ENCODE data around the gene ZNF827. TPM values are rescaled to one million over a fixed set of nuclear protein-coding genes. Genes with fewer than 3 reads are reported as not detected.

The ZNF827 gene
- total and polyA plus RNA-seq, 2 of the 13 experiments (the other 11 are each of a cell fraction or from before 2014, with no cell fraction given) = 2.8 TPM

DNA sequence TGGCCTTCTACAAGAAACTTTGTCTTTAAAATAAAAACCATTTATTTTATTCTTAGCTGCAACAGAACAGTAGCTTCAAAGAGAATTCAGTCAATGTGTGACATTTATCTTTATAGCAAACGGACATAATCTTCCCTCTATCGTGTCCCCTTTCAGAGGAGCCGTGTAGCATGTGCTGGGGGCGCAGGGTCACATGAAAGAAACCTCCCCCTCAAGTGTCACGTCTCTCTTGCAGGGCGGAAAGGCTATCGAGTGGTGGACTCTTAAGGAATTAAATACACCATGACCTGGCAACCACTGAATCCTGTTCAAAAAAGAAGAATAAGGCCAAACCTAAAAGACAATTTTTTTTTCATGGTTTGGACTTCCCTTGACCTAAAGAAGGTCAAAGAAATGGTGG is 40.2 kb downstream of the ZNF827 start:
- no peak overlapping the region for H3K4me2 ChIP-seq (ENCODE audit: low read depth, low read length)
- H3K27ac ChIP-seq (ENCODE audit: extremely low read length, insufficient read depth, low read length) = no peak overlapping the region
- ATAC-seq (no peak), DNase-seq (ENCODE audit: low spot score) (no peak), FAIRE-seq (no peak)
- no peaks in the 10 kb centered on the region for H4K20me1 ChIP-seq (ENCODE audit: insufficient read depth, low read length)
- no peak overlapping the region for H2AFZ ChIP-seq (ENCODE audit: low read length)
- no peaks in the 10 kb centered on the region for H3K9me3 ChIP-seq (ENCODE audit: low read length)
- ChIA-PET CTCF (ENCODE audit: low intra/inter-chr PET ratio, low total read pairs) (no interaction called here), POLR2A (no interaction called here)
- BruUV-seq (replicated peaks) = no TSS peak
- TF ChIP-seq ZFY (CRISPR knock-in tag; IDR thresholded peaks at IDR 0.05) = no peak
- TF ChIP-seq FOXK2 (IDR thresholded peaks at IDR 0.05) = no peak
- TF ChIP-seq ZNF772 (CRISPR knock-in tag; IDR thresholded peaks at IDR 0.05) = no peak
- no peak for TF ChIP-seq RBM39 (IDR thresholded peaks at IDR 0.05; ENCODE audit: low read depth, low read length, poor library complexity, severe bottlenecking)
- TF ChIP-seq GTF3A (CRISPR knock-in tag; conservative IDR thresholded peaks at IDR 0.05) = no peak
- no peak for TF ChIP-seq FOXM1 (CRISPR knock-in tag; IDR thresholded peaks at IDR 0.05)
- no peak for TF ChIP-seq KDM5B (CRISPR knock-in tag; IDR thresholded peaks at IDR 0.05; ENCODE audit: borderline replicate concordance)
- TF ChIP-seq ZNF354B (CRISPR knock-in tag; IDR thresholded peaks at IDR 0.05) = no peak
- TF ChIP-seq ZNF446 (CRISPR knock-in tag; IDR thresholded peaks at IDR 0.05) = no peak
- no peaks in the 10 kb centered on the region for H3K27me3 ChIP-seq (ENCODE audit: control insufficient read depth in 1 of 2, insufficient read depth in 2 of 2, low read length in 2 of 2)
- H3K36me3 ChIP-seq (replicated peaks in 1 of 2; ENCODE audit: control insufficient read depth in 1 of 2, insufficient read depth in 2 of 2, low read length in 2 of 2) = peaks cover 0 to 17% of the 10 kb centered on the region in 2 experiments; a peak in 3 of 5 replicates
- no peak overlapping the region for H3K4me3 ChIP-seq (replicated peaks in 1 of 3; ENCODE audit: insufficient read depth in 1 of 3, low read depth in 2 of 3, low read length in 3 of 3)
- no peaks in the 10 kb centered on the region for H3K79me2 ChIP-seq (ENCODE audit: insufficient read depth, low read length)
- H3K4me1 ChIP-seq (ENCODE audit: insufficient read depth, low read length) = no peaks in the 10 kb centered on the region
- H3K9ac ChIP-seq (ENCODE audit: insufficient read depth, low read depth, low read length) = no peak overlapping the region
- intact Hi-C loops (cut with micrococcal nuclease; ENCODE audit: unreplicated experiment) = no loop called here
- in situ Hi-C loops (cut with HindIII; ENCODE audit: extremely low pct_ligation_motif_present, low pct_unique_long_range_greater_than_20kb) = no loop called here
- 95% methylated on average over 7 of the region's 7 CpGs for WGBS (ENCODE audit: low lambda C conversion rate)

DNA sequence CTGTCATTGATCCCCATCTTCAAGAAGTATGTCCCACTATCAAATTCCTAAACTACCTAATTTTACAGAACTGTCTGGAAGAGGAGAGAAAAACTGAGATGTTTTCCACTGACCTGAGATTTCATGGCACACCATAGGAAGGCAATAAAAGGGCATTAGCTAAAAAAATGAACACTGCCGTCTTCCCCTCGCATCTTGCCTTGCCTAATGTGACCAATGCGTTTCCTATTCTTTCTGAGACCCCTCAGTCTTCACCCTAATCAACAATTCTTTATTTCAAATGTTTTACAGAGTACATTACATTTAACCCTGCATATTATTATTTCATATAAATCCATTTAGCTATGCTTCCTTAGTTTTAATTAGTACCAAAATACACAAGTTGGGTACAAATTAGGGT is 43.6 kb downstream of the ZNF827 start:
- ATAC-seq = no peak
- no TSS peak for BruUV-seq (replicated peaks)
- in situ Hi-C loops (cut with HindIII; ENCODE audit: extremely low pct_ligation_motif_present, low pct_unique_long_range_greater_than_20kb) (no loop called here), intact Hi-C loops (cut with micrococcal nuclease; ENCODE audit: unreplicated experiment) (no loop called here)
- no peak overlapping the region for H3K4me3 ChIP-seq (replicated peaks in 1 of 3; ENCODE audit: insufficient read depth in 1 of 3, low read depth in 2 of 3, low read length in 3 of 3)
- H2AFZ ChIP-seq (ENCODE audit: low read length) = no peak overlapping the region
- H3K9ac ChIP-seq (ENCODE audit: insufficient read depth, low read depth, low read length) = no peak overlapping the region
- H3K4me1 ChIP-seq (ENCODE audit: insufficient read depth, low read length) = no peaks in the 10 kb centered on the region
- no peaks in the 10 kb centered on the region for H3K9me3 ChIP-seq (ENCODE audit: low read length)
- no peaks in the 10 kb centered on the region; a peak in 1 of 5 replicates for H3K36me3 ChIP-seq (replicated peaks in 1 of 2; ENCODE audit: control insufficient read depth in 1 of 2, insufficient read depth in 2 of 2, low read length in 2 of 2)
- no peaks in the 10 kb centered on the region for H3K79me2 ChIP-seq (ENCODE audit: insufficient read depth, low read length)
- no peak overlapping the region for H3K27ac ChIP-seq (ENCODE audit: extremely low read length, insufficient read depth, low read length)
- H4K20me1 ChIP-seq (ENCODE audit: insufficient read depth, low read length) = no peaks in the 10 kb centered on the region
- 96% methylated on average over 3 of the region's 3 CpGs for WGBS (ENCODE audit: low lambda C conversion rate)
- H3K27me3 ChIP-seq (ENCODE audit: control insufficient read depth in 1 of 2, insufficient read depth in 2 of 2, low read length in 2 of 2) = no peaks in the 10 kb centered on the region
- H3K4me2 ChIP-seq (ENCODE audit: low read depth, low read length) = no peak overlapping the region
- ChIA-PET CTCF (ENCODE audit: low intra/inter-chr PET ratio, low total read pairs) (no interaction called here), POLR2A (no interaction called here)
- no peak for FAIRE-seq
- no peak for DNase-seq (ENCODE audit: low spot score)
- TF ChIP-seq, protein P1, sequence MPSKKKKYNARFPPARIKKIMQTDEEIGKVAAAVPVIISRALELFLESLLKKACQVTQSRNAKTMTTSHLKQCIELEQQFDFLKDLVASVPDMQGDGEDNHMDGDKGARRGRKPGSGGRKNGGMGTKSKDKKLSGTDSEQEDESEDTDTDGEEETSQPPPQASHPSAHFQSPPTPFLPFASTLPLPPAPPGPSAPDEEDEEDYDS (CRISPR knock-in tag; IDR thresholded peaks at IDR 0.05) = no peak
- TF ChIP-seq CHD2 (IDR thresholded peaks at IDR 0.05; ENCODE audit: low read depth, low read length) = no peak
- no peak for TF ChIP-seq SAP130 (CRISPR knock-in tag; IDR thresholded peaks at IDR 0.05; ENCODE audit: low read depth)
- no peak for TF ChIP-seq ZNF280B (CRISPR knock-in tag; IDR thresholded peaks at IDR 0.05; ENCODE audit: borderline replicate concordance)
- TF ChIP-seq TFDP2 (CRISPR knock-in tag; IDR thresholded peaks at IDR 0.05) = no peak
- no peak for TF ChIP-seq RXRB (CRISPR knock-in tag; IDR thresholded peaks at IDR 0.05; ENCODE audit: borderline replicate concordance)
- TF ChIP-seq ZNF441 (CRISPR knock-in tag; IDR thresholded peaks at IDR 0.05; ENCODE audit: borderline replicate concordance) = no peak
- no peak for TF ChIP-seq ZNF580 (CRISPR knock-in tag; IDR thresholded peaks at IDR 0.05; ENCODE audit: borderline replicate concordance, low read depth)
- TF ChIP-seq ZNF350 (CRISPR knock-in tag; IDR thresholded peaks at IDR 0.05; ENCODE audit: borderline replicate concordance, low read depth) = no peak
- TF ChIP-seq KLF11 (CRISPR knock-in tag; IDR thresholded peaks at IDR 0.05) = no peak

Measured in HepG2 (cell line).